HepG2 (cell line): ENCODE results near the gene MICB. TPM values are rescaled to one million over a fixed set of nuclear protein-coding genes. Genes with fewer than 3 reads are reported as not detected.
A peak's percentile ranks its signal among the peaks of the same experiment; 100 is the strongest.

Source experiments
- AHR ChIP-seq: IDR thresholded peaks from 2 replicates; pipeline ENCODE4 v1.6.1; 2018; ENCODE audit warnings: missing genetic modification reagents, missing compliant biosample characterization
- ATF7 ChIP-seq, 2 experiments: fragments of 450-650 bp in 1 of 2; sonication (generic) in 1 of 2; formaldehyde crosslinking in 1 of 2; IDR thresholded peaks; 2 replicates each; pipeline versions ENCODE4 v1.4.0 to v1.6.1; 2016 to 2020; ENCODE audit warnings: antibody characterized with exemption in 1 of 2, mild to moderate bottlenecking in 1 of 2, missing genetic modification reagents in 1 of 2
- BHLHE40 ChIP-seq: IDR thresholded peaks from 2 replicates; pipeline ENCODE4 v1.6.1; 2011; ENCODE audit warnings: low read length, improper control_type of control experiment
- CBX1 ChIP-seq: IDR thresholded peaks from one replicate; pipeline ENCODE4 v1.6.1; 2016; ENCODE audit warnings: antibody characterized with exemption, low read depth
- ERF ChIP-seq: IDR thresholded peaks from 2 replicates; pipeline ENCODE4 v1.6.1; 2018; ENCODE audit warnings: missing biosample characterization, missing genetic modification reagents
- HOXA7 ChIP-seq: sonication (generic); formaldehyde crosslinking; IDR thresholded peaks from 2 replicates; pipeline ENCODE4 v1.8.1; 2022; ENCODE audit warnings: mild to moderate bottlenecking, missing genetic modification reagents, moderate library complexity
- KDM2A ChIP-seq: sonication (generic); formaldehyde crosslinking; IDR thresholded peaks from 2 replicates; pipeline ENCODE4 v1.4.0; 2020; ENCODE audit warnings: low read depth, missing genetic modification reagents, borderline replicate concordance
- LCORL ChIP-seq, 2 experiments: fragments of 450-650 bp in 1 of 2; sonication (generic) in 1 of 2; formaldehyde crosslinking in 1 of 2; IDR thresholded peaks; 2 replicates each; pipeline versions ENCODE4 v1.5.0 to v1.6.1; 2017 to 2020; ENCODE audit warnings: antibody characterized with exemption in 1 of 2, missing genetic modification reagents in 1 of 2
- MAX ChIP-seq: IDR thresholded peaks from 2 replicates; pipeline ENCODE4 v1.6.1; 2012; ENCODE audit warnings: inconsistent platforms
- SALL1 ChIP-seq: sonication (generic); formaldehyde crosslinking; IDR thresholded peaks from 2 replicates; pipeline ENCODE4 v1.8.0; 2022; ENCODE audit warnings: mild to moderate bottlenecking, missing genetic modification reagents
- SOX5 ChIP-seq: IDR thresholded peaks from 2 replicates; pipeline ENCODE4 v1.6.1; 2016; ENCODE audit warnings: borderline replicate concordance
- SP2 ChIP-seq: sonication (generic); formaldehyde crosslinking; IDR thresholded peaks from 2 replicates; pipeline ENCODE4 v1.5.1; 2020; ENCODE audit warnings: mild to moderate bottlenecking, missing genetic modification reagents
- TBX3 ChIP-seq: fragments of 450-650 bp; IDR thresholded peaks from 2 replicates; pipeline ENCODE4 v1.6.1; 2017; ENCODE audit warnings: antibody characterized with exemption, mild to moderate bottlenecking, inconsistent platforms, borderline replicate concordance
- THAP11 ChIP-seq: IDR thresholded peaks from 2 replicates; pipeline ENCODE4 v1.6.1; 2016; ENCODE audit warnings: missing biosample characterization, missing genetic modification reagents
- TOE1 ChIP-seq: sonication (generic); formaldehyde crosslinking; IDR thresholded peaks from 2 replicates; pipeline ENCODE4 v1.4.0; 2020; ENCODE audit warnings: mild to moderate bottlenecking, missing genetic modification reagents
- TOPORS ChIP-seq: sonication (generic); formaldehyde crosslinking; IDR thresholded peaks from 2 replicates; pipeline ENCODE4 v1.8.0; 2023; ENCODE audit warnings: mild to moderate bottlenecking, missing genetic modification reagents
- WIZ ChIP-seq: sonication (generic); formaldehyde crosslinking; IDR thresholded peaks from 2 replicates; pipeline ENCODE4 v1.5.1; 2020; ENCODE audit warnings: mild to moderate bottlenecking, missing genetic modification reagents
- ZBTB44 ChIP-seq: sonication (generic); formaldehyde crosslinking; IDR thresholded peaks from 2 replicates; pipeline ENCODE4 v1.4.0; 2020; ENCODE audit warnings: missing genetic modification reagents
- ZEB1 ChIP-seq: IDR thresholded peaks from 2 replicates; pipeline ENCODE4 v1.6.1; 2012; ENCODE audit warnings: mild to moderate bottlenecking, low read depth, inconsistent platforms; ENCODE audit not compliant: insufficient replicate concordance
- ZMYM4 ChIP-seq: sonication (generic); formaldehyde crosslinking; IDR thresholded peaks from 2 replicates; pipeline ENCODE4 v1.8.1; 2023; ENCODE audit warnings: mild to moderate bottlenecking, missing genetic modification reagents
- ZNF136 ChIP-seq: sonication (generic); formaldehyde crosslinking; IDR thresholded peaks from 2 replicates; pipeline ENCODE4 v1.8.1; 2022; ENCODE audit warnings: low read depth, mild to moderate bottlenecking, moderate library complexity, missing genetic modification reagents
- ZNF501 ChIP-seq: sonication (generic); formaldehyde crosslinking; IDR thresholded peaks from 2 replicates; pipeline ENCODE4 v1.5.1; 2020; ENCODE audit warnings: mild to moderate bottlenecking, moderate library complexity, missing genetic modification reagents
- ZNF563 ChIP-seq: sonication (generic); formaldehyde crosslinking; IDR thresholded peaks from 2 replicates; pipeline ENCODE4 v1.8.0; 2022; ENCODE audit warnings: mild to moderate bottlenecking, moderate library complexity, missing genetic modification reagents
- ZSCAN22 ChIP-seq: sonication (generic); formaldehyde crosslinking; IDR thresholded peaks from 2 replicates; pipeline ENCODE4 v1.4.0; 2020; ENCODE audit warnings: mild to moderate bottlenecking, missing genetic modification reagents
- polyA plus RNA-seq, 8 experiments: library from polyadenylated mRNA; depleted of rRNA in 3 of 8; stranded (reverse) in 7 of 8; unstranded in 1 of 8; fragments of >200 nt; fragmentation: Illumina TruSeq in 4 of 8; extraction: Trizol in 4 of 8; gene quantifications; 2 replicates each; pipeline versions ENCODE4 v1.2.1 to v1.2.3, GENCODE V29; 2011 to 2016; ENCODE audit warnings: low read depth in 4 of 8, missing spikeins in 1 of 8, mixed read lengths in 1 of 8; ENCODE audit not compliant: insufficient read depth in 1 of 8
- total RNA-seq, 5 experiments: library from RNA; depleted of rRNA; stranded (reverse); fragments of >200 nt; fragmentation: Illumina TruSeq; extraction: Trizol; gene quantifications; 2 replicates each; pipeline ENCODE4 v1.2.3, GENCODE V29; 2016; ENCODE audit warnings: low read depth in 1 of 5
- TF ChIP-seq, protein P1 (sequence below): IDR thresholded peaks from 2 replicates; pipeline ENCODE4 v1.6.1; 2016; ENCODE audit warnings: low read depth, borderline replicate concordance
- TF ChIP-seq, protein P2 (sequence below), 2 experiments: fragments of 450-650 bp in 1 of 2; sonication (generic) in 1 of 2; formaldehyde crosslinking; IDR thresholded peaks; 2 replicates each; pipeline versions ENCODE4 v1.5.0 to v1.8.0; 2020 to 2022; ENCODE audit warnings: mild to moderate bottlenecking in 1 of 2, missing genetic modification reagents in 1 of 2
- TF ChIP-seq, protein P3 (sequence below): sonication (generic); formaldehyde crosslinking; IDR thresholded peaks from 2 replicates; pipeline ENCODE4 v1.4.0; 2020; ENCODE audit warnings: missing genetic modification reagents

The MICB gene
- total and polyA plus RNA-seq, 2 of the 13 experiments (the other 11 are each of a cell fraction or from before 2014, with no cell fraction given), result 12.5 to 12.8 TPM

DNA sequence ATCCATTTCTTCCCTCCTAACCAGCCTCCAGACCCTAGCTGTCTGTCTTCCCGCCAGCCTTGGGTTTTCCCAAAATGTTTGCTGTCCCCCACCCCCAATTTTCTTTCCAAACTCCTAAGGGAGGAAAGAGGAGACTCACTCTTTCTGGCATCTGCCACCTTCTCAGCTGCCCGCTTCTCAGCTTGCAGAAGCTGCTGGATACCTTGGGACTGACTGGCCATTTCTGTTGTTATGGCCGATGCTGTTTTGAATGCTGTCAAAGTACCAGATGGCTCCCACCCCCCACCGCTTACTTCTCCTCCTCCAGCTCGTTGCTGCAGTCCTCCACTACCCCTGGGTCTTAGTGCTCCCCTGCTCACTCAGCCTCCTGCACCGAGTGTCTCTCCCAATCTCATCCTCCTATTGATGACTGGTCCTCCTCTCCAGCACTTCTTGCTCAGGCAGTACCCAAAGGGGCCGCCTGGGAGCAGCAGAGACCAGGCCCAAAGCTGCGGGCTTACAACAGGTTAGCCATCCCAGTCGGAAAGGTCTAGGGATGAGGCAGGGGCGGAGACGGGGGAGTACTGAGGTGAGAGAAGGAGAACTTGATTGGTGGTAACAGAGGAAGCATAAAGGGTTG is 48.5 kb downstream of the MICB start, which contains the start of gene ATP6V1G2 (continued):
- TF ChIP-seq TBX3 (no peak), SP2 (CRISPR knock-in tag) (no peak), MAX (0 out of 2 replicates have a peak, but pooled peaks have one; percentile 31), THAP11 (CRISPR knock-in tag) (peak; percentile 63; the same call in 1 of the 2 replicates), TOE1 (CRISPR knock-in tag) (no peak), TOPORS (CRISPR knock-in tag) (no peak), SOX5 (peak; percentile 37; the same call in 1 of the 2 replicates), CBX1 (no peak), WIZ (CRISPR knock-in tag) (no peak), SALL1 (CRISPR knock-in tag) (peak; percentile 81), AHR (CRISPR knock-in tag) (peak; percentile 72; the same call in 1 of the 2 replicates), ZSCAN22 (CRISPR knock-in tag) (no peak), ATF7 (IDR thresholded peaks at IDR 0.05) (no peak), ATF7 (CRISPR knock-in tag; IDR thresholded peaks at IDR 0.05) (no peak), ZEB1 (no peak), KDM2A (CRISPR knock-in tag) (peak; percentile 87), ZMYM4 (CRISPR knock-in tag) (peak; percentile 61; the same call in 1 of the 2 replicates), LCORL (IDR thresholded peaks at IDR 0.05) (no peak), LCORL (CRISPR knock-in tag; IDR thresholded peaks at IDR 0.05) (peak; percentile 88; the same call in 1 of the 2 replicates), ZNF501 (CRISPR knock-in tag) (peak; percentile 75), HOXA7 (CRISPR knock-in tag) (no peak), BHLHE40 (peak; percentile 55; the same call in 1 of the 2 replicates), ZBTB44 (CRISPR knock-in tag) (no peak), ERF (CRISPR knock-in tag) (peak; percentile 56; the same call in 1 of the 2 replicates), ZNF136 (CRISPR knock-in tag) (no peak), ZNF563 (CRISPR knock-in tag) (no peak)
- TF ChIP-seq, protein P1, sequence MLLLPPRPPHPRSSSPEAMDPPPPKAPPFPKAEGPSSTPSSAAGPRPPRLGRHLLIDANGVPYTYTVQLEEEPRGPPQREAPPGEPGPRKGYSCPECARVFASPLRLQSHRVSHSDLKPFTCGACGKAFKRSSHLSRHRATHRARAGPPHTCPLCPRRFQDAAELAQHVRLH (CRISPR knock-in tag), result peak; percentile 43; the same call in 1 of the 2 replicates
- TF ChIP-seq, protein P2, sequence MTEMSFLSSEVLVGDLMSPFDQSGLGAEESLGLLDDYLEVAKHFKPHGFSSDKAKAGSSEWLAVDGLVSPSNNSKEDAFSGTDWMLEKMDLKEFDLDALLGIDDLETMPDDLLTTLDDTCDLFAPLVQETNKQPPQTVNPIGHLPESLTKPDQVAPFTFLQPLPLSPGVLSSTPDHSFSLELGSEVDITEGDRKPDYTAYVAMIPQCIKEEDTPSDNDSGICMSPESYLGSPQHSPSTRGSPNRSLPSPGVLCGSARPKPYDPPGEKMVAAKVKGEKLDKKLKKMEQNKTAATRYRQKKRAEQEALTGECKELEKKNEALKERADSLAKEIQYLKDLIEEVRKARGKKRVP (CRISPR knock-in tag; IDR thresholded peaks at IDR 0.05), result peak in 1 of 2 experiments; percentile 66; a peak in 2 of 4 replicates
- TF ChIP-seq, protein P3, sequence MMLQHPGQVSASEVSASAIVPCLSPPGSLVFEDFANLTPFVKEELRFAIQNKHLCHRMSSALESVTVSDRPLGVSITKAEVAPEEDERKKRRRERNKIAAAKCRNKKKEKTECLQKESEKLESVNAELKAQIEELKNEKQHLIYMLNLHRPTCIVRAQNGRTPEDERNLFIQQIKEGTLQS, result no peak
